Mucosa of descending colon (tissue), 3 donors: ENCODE data around the gene HBA2. TPM values are rescaled to one million over a fixed set of nuclear protein-coding genes. Genes with fewer than 3 reads are reported as not detected.
"Not testable (repeated sequence)": the region's sequence is repeated elsewhere in the genome, so short reads cannot be mapped to it uniquely, and the experiment has no call there.

ENCODE experiments used
- ATAC-seq: fragments of 200-7000 bp; cut with Tn5 transposase; one replicate; pipeline ENCODE4 v1.9.1; 2020; ENCODE audit warnings: mild to moderate bottlenecking, moderate library complexity
- DNase-seq, 3 donors: peaks; one replicate each; pipeline ENCODE4 v3.0.0-alpha.2; 2020
- H3K36me3 ChIP-seq: fragments of 200-600 bp; one replicate; pipeline ENCODE4 v1.8.0; 2021; ENCODE audit warnings: low read depth, mild to moderate bottlenecking
- H3K4me1 ChIP-seq: fragments of 200-600 bp; one replicate; pipeline ENCODE4 v1.8.0; 2021; ENCODE audit warnings: low read depth, mild to moderate bottlenecking
- H3K4me3 ChIP-seq: fragments of 200-600 bp; one replicate; pipeline ENCODE4 v1.8.0; 2021; ENCODE audit warnings: mild to moderate bottlenecking
- H3K9me3 ChIP-seq: fragments of 200-600 bp; one replicate; pipeline ENCODE4 v1.8.0; 2021; ENCODE audit warnings: mild to moderate bottlenecking
- CTCF ChIP-seq: fragments of 200-600 bp; IDR thresholded peaks from one replicate; pipeline ENCODE4 v1.8.0; 2022; ENCODE audit warnings: antibody characterized with exemption, mild to moderate bottlenecking
- intact Hi-C, 2 donors: fragments of 100-400 bp; cut with DNase I in 1 of 2; cut with micrococcal nuclease in 1 of 2; formaldehyde crosslinking; loops; one replicate each; pipeline versions ENCODE4 v1.11.0 to v1.11.1; 2022; cut with DNase I, micrococcal nuclease
- long read RNA-seq, 2 donors: library from polyadenylated mRNA; unstranded; transcript quantifications; one replicate each; pipeline ENCODE4 v2.0.0, GENCODE V29; 2019 to 2021
- total RNA-seq, 3 donors: library from RNA; stranded (reverse); fragmentation: NEBNext Ultra II Directional in 2 of 3; extraction: Animal tissue kit (Norgen Biotek cat#: 25700) in 2 of 3; gene quantifications; one replicate each; pipeline versions ENCODE4 v1.2.1 to v1.2.4, GENCODE V29; 2021 to 2023
- donor health status: DM: no; HTN: no; CAD: no; lungs with moderate emphysema.
- donor health status: DM: no; HTN: no; CAD: no.
- donor health status: DM: no; HTN: yes; CAD: no.

Gene HBA2
- total RNA-seq: 1 to 10 TPM in 2 of 3 donors, not detected in 1; 2.9 to 3.4 TPM
- long read RNA-seq, donor 1, partial matches to known transcripts: 0 of 3 reads
- long read RNA-seq, donor 1, other reads (novel, unspliced or antisense): 0 of 3 reads
- long read RNA-seq, donor 2, partial matches to known transcripts: 0 of 3 reads
- long read RNA-seq, donor 2, other reads (novel, unspliced or antisense): 0 of 3 reads

- intact Hi-C loops, H3K9me3 ChIP-seq, H3K36me3 ChIP-seq, H3K4me1 ChIP-seq, DNase-seq, H3K4me3 ChIP-seq: not testable (repeated sequence)
- peak; percentile 45 for ATAC-seq
Observed at GRCh38 chr16:172374-172941, at the start of gene HBA2. Gene HBA2 (plus strand): TSS chr16:172876. CDS start chr16:172913, 37 bp downstream.

- intact Hi-C loops, H3K4me3 ChIP-seq, H3K36me3 ChIP-seq, H3K4me1 ChIP-seq, ATAC-seq, DNase-seq, H3K9me3 ChIP-seq: not testable (repeated sequence)
Observed at GRCh38 chr16:123558-124350, 48.9 kb upstream of the HBA2 start.

- intact Hi-C loops: no loop called here
- no peak for ATAC-seq
- no peak overlapping the region for H3K4me3 ChIP-seq
- no peak for DNase-seq
- no peaks in the 10 kb centered on the region for H3K4me1 ChIP-seq
- H3K9me3 ChIP-seq: no peaks in the 10 kb centered on the region
- no peak for TF ChIP-seq CTCF
- no peaks in the 10 kb centered on the region for H3K36me3 ChIP-seq
Observed at GRCh38 chr16:125011-125410, 47.7 kb upstream of the HBA2 start.

GRCh38 chr16:129075-129474 lies 43.6 kb upstream of the HBA2 start:
- intact Hi-C loops: no loop called here
- no peak for ATAC-seq
- Histone ChIP-seq H3K9me3 (no peaks in the 10 kb centered on the region), H3K4me3 (no peak overlapping the region), H3K36me3 (no peaks in the 10 kb centered on the region), H3K4me1 (no peaks in the 10 kb centered on the region)
- TF ChIP-seq CTCF: no peak
- DNase-seq: no peak

GRCh38 chr16:130533-131173 lies 42.0 kb upstream of the HBA2 start:
- no peak for TF ChIP-seq CTCF
- no peak for DNase-seq
- Histone ChIP-seq H3K4me1 (no peaks in the 10 kb centered on the region), H3K36me3 (no peaks in the 10 kb centered on the region), H3K9me3 (no peaks in the 10 kb centered on the region), H3K4me3 (no peak overlapping the region)
- no peak for ATAC-seq
- intact Hi-C loops: no loop called here

- no peak overlapping the region for H3K4me3 ChIP-seq
- no peaks in the 10 kb centered on the region for H3K9me3 ChIP-seq
- peaks cover 2% of the 10 kb centered on the region for H3K4me1 ChIP-seq
- no peak for TF ChIP-seq CTCF
- ATAC-seq: no peak
- intact Hi-C loops: no loop called here
- no peaks in the 10 kb centered on the region for H3K36me3 ChIP-seq
- no peak for DNase-seq
Observed at GRCh38 chr16:132120-132519, 40.6 kb upstream of the HBA2 start.
